Stimulated activated CD8-positive, alpha-beta memory T cell treated with anti-CD3 and anti-CD28 coated beads, Interleukin-7, amount 100 ng/mL, for 1 hour (primary cell): ENCODE data around the gene INTS15.
A peak's percentile ranks its signal among the peaks of the same experiment; 100 is the strongest.
"Not testable (repeated sequence)": the region's sequence is repeated elsewhere in the genome, so short reads cannot be mapped to it uniquely, and the experiment has no call there.

Source experiments
- DNase-seq, 2 donors: peaks; one replicate each; pipeline ENCODE4 v3.0.0-alpha.2; 2020; ENCODE audit warnings: low read depth in 2 of 2

The INTS15 gene

GRCh38 chr7:6618621-6619020, 28.8 kb downstream of the INTS15 start:
- DNase-seq: no peak

- DNase-seq: no peak
Observed at GRCh38 chr7:6619961-6620360, 30.1 kb downstream of the INTS15 start.

- DNase-seq: no peak
Observed at GRCh38 chr7:6621195-6622133, 31.6 kb downstream of the INTS15 start.

- DNase-seq: no peak
Observed at GRCh38 chr7:6622134-6622710, 32.4 kb downstream of the INTS15 start.

- DNase-seq: no peak
Observed at GRCh38 chr7:6623589-6624245, 33.9 kb downstream of the INTS15 start.

- DNase-seq: no peak
Observed at GRCh38 chr7:6624246-6624611, 34.4 kb downstream of the INTS15 start.

- DNase-seq: no peak
Observed at GRCh38 chr7:6628045-6628444, 38.2 kb downstream of the INTS15 start.

- DNase-seq: no peak
Observed at GRCh38 chr7:6630007-6630849, 40.4 kb downstream of the INTS15 start.

- no peak for DNase-seq
Observed at GRCh38 chr7:6631605-6632004, 41.8 kb downstream of the INTS15 start.

GRCh38 chr7:6634021-6634420, 44.2 kb downstream of the INTS15 start:
- DNase-seq: no peak

GRCh38 chr7:6634971-6635370, 45.1 kb downstream of the INTS15 start:
- DNase-seq: not testable (repeated sequence)

GRCh38 chr7:6636741-6637543, 47.1 kb downstream of the INTS15 start, which contains the start of gene ZNF316:
Gene ZNF316 (plus strand): TSS chr7:6637318. CDS start chr7:6642410, 5,092 bp downstream.
- DNase-seq: peak; percentile 31 to 32

- peak; percentile 23 to 28 for DNase-seq
Observed at GRCh38 chr7:6637544-6638229, 47.9 kb downstream of the INTS15 start.

GRCh38 chr7:6639032-6639431, 49.2 kb downstream of the INTS15 start:
- no peak for DNase-seq

- DNase-seq: no peak
Observed at GRCh38 chr7:6639627-6640026, 49.8 kb downstream of the INTS15 start.

GRCh38 chr7:6640246-6640721, 50.5 kb downstream of the INTS15 start:
- DNase-seq: no peak

- no peak for DNase-seq
Observed at GRCh38 chr7:6641305-6642035, 51.6 kb downstream of the INTS15 start.

GRCh38 chr7:6642239-6642839, 52.5 kb downstream of the INTS15 start:
- no peak for DNase-seq
